Measurements from ENCODE around the gene ASAP2. TPM values are rescaled to one million over a fixed set of nuclear protein-coding genes. Genes with fewer than 3 reads are reported as not detected.

ASAP2 gene
- total RNA-seq, 1 experiment from 2014 or later, result 81.7 TPM

DNA sequence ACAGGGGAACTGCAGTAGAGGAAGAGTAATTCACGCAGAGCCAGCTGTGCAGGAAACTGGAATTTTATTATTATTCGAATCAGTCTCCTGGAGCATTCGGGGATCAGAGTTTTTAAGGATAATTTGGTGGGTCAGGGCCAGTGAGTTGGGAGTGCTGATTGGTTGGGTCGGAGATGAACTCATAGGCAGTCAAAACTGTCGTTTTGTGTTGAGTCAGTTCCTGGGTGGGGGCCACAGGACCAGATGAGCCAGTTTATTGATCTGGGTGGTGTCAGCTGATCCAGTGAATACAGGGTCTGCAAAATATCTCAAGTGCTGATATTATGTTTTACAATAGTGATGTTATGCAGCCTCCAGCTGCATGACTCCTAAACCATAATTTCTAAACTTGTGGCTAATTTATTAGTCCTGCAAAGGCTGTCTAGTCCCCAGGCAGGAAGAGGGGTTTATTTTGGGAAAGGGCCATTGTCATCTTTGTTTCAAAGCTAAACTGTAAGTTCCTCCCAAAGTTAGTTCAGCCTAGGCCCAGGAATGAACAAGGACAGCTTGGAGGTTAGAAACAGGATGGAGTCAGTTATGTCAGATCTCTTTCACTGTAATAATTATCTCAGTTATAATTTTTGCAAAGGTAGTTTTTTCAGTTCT is 67.0 kb downstream of the ASAP2 start:
- DNase-seq (ENCODE audit: low read depth), result no peak

DNA sequence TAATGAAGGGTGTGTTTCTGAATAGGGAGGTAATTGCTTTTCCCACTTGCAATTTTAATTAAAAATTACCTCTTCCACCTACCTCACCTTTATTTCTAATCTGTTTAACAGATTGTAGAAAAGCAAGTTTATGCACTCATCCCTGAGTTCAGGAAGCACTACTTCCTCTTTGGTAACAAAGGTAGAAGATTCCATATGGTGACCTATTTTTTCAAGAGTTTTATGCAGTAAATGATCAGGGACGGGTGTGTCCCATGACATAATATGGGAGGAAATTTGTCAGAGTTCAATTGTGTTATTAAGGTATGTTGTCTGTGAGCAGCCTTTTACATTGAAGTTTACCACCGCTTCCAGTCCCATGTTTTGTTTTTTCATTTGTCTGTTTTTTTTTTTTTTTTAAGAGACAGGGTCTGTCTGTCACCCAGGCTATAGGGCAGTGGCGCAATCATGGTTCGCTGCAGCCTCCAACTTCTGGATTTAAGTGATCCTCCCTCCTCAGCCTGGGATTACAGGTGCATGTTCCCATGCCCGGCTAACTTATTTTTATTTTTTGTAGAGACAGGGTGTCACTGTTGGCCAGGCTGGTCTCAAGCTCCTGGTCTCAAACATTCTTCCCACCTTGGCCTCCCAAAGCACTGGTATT is 68.2 kb downstream of the ASAP2 start:
- no peak for DNase-seq (ENCODE audit: low read depth)

DNA sequence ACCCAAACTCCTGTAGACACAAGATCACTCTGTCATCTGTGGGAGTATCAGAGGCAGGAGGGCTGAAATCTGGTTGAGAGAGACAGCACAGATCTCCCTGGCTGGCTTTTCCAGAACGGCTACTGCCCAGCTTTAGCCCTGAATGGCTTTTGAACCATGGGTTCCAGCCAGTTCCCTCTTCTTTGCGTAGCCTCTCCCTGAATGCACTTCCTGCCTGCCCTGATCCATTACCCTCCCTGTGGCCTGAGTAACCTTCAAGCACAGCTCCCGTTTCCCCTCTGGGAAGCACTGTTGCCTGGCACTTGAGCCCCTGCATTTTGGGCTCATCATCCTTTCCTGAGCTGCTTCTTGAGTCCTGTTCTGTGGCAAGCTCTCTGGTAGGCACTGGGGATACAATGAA is 68.8 kb downstream of the ASAP2 start:
- no peak for DNase-seq (ENCODE audit: low read depth)

GRCh38 chr2:9276074-9276473 is 69.5 kb downstream of the ASAP2 start:
- DNase-seq (ENCODE audit: low read depth), result no peak

GRCh38 chr2:9276901-9277451 is 70.4 kb downstream of the ASAP2 start:
- DNase-seq (ENCODE audit: low read depth), result no peak

- no peak for DNase-seq (ENCODE audit: low read depth)
Measured at GRCh38 chr2:9278439-9278838, 71.8 kb downstream of the ASAP2 start.

- no peak for DNase-seq (ENCODE audit: low read depth)
Measured at GRCh38 chr2:9279426-9279825, 72.8 kb downstream of the ASAP2 start.

- DNase-seq (ENCODE audit: low read depth), result no peak
Measured at GRCh38 chr2:9280224-9280623, 73.6 kb downstream of the ASAP2 start.

GRCh38 chr2:9281145-9281544 is 74.5 kb downstream of the ASAP2 start:
- DNase-seq (ENCODE audit: low read depth), result no peak

GRCh38 chr2:9282128-9283112 is 75.8 kb downstream of the ASAP2 start:
- no peak for DNase-seq (ENCODE audit: low read depth)

DNA sequence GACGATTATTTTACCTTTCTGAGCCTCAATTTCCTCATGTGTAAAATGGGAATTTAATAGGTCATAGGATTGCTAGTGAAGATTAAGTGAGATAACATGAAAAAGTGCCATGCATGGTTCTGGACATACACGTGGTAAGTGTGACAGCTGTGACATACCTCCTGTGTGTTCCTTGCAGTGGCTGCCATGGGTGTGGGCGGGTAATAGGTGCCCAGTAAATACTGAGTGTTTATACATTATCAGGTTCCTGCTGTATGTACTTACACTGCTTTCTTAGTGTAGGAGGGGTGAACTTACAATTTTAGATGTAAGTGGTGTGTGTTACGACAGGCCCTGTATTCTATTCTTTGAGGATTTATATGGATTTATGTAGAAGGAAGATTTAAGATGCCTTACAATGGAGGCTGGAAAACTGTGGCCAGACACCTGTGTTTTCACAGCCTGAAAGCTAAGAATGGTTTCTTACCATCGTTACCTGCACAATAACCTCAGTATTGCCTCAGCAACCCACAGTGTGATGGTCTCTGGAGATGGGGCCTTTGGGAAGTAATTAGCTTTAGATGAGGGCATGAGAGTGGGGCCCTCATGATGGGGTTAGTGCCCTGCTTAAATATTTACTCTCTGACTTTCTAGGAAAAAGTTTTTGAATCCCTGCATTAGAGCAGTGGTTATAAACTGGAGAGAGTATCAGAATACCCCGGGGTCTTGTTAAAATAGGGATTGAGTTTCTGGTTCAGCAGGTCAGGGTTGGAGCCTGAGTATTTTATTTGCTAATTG is 78.1 kb downstream of the ASAP2 start:
- no peak for DNase-seq (ENCODE audit: low read depth)

GRCh38 chr2:9285385-9285920 is 78.8 kb downstream of the ASAP2 start:
- no peak for DNase-seq (ENCODE audit: low read depth)

DNA sequence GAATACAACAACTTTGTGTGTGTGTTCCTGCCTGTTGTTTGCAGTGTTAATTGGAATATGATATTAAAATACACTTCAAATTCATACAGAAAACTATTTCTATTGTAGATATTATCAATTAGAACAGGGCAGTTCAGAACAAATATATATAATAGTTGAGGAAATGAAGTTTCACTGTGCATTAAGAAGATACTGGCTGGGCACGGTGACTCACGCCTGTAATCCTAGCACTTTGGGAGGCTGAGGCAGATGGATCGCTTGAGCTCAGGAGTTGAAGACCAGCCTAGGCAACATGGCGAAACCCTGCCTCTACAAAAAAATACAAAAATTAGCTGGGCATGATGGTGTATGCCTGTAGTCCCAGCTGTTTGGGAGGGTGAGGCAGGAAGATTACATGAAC is 79.3 kb downstream of the ASAP2 start:
- no peak for DNase-seq (ENCODE audit: low read depth)

- DNase-seq (ENCODE audit: low read depth), result no peak
Measured at GRCh38 chr2:9286554-9287399, 80.2 kb downstream of the ASAP2 start.

GRCh38 chr2:9287400-9288045 is 80.9 kb downstream of the ASAP2 start:
- DNase-seq (ENCODE audit: low read depth), result peak; percentile 100

DNA sequence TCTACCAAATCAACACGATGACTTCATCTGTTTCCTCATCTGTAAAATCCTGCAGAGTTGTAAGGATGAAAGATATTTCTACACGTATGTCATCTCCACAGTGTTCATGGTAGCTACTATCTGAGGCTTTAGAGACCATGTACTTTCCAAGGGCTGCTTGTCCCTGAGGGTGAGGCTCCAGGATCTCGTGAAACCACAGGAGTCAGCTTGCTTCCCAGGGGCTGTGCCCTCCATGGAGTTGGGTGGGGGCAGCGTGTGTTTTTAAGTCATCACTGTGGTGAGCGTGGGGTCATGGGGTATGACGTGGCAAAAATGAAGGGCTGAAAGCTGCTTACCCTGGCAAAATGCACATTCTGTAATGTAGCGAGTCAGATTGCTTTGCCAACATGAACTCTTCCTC is 81.6 kb downstream of the ASAP2 start:
- DNase-seq (ENCODE audit: low read depth), result peak; percentile 98

GRCh38 chr2:9288681-9289338 is 82.2 kb downstream of the ASAP2 start:
- DNase-seq (ENCODE audit: low read depth), result peak; percentile 67

DNA sequence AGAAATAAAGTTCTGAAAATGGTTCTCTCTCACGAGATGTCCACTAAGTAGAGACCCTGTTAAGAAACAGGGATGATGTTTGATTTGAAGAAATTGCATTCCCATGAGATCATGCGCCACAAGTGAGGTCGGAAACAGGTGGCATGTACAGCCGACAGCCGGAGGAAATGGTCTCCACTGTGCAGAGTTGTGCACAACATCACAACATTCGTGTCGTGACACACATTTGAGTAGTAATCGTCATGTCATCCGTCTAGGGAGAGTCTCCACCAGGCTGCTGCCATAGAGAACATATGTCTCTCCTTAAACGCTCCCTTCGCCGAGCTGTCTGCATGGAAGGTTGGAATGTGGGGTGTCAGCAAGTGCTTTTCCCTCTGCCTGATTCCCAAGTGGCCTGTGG is 84.7 kb downstream of the ASAP2 start:
- DNase-seq (ENCODE audit: low read depth), result peak; percentile 94

- no peak for DNase-seq (ENCODE audit: low read depth)
Measured at GRCh38 chr2:9291866-9292265, 85.3 kb downstream of the ASAP2 start.

Data from LHCN-M2 (cell line).